B cell (primary cell): ENCODE data around the gene GPC5. TPM values are rescaled to one million over a fixed set of nuclear protein-coding genes. Genes with fewer than 3 reads are reported as not detected.

Source experiments
- ATAC-seq: fragments of 200-7000 bp; cut with Tn5 transposase; one replicate; pipeline ENCODE4 v1.10.0; 2021; ENCODE audit warnings: low read depth, mild to moderate bottlenecking, moderate number of reproducible peaks, moderate library complexity
- CTCF ChIA-PET: fragments of 350-600 bp; sonication (Branson Sonifier 250); formaldehyde crosslinking; loops from one replicate; lab custom pipeline; 2021; ENCODE audit warnings: antibody characterized with exemption, inconsistent platforms; lab: Charles Lee
- POLR2A ChIA-PET: fragments of 350-600 bp; sonication (Branson Sonifier 250); formaldehyde crosslinking; loops from one replicate; lab custom pipeline; 2021; ENCODE audit warnings: antibody characterized with exemption; lab: Charles Lee
- DNase-seq: peaks from one replicate; pipeline ENCODE4 v3.0.0; 2013
- H2AFZ ChIP-seq: 2 replicates; pipeline ENCODE4 v1.6.1; 2012; ENCODE audit warnings: mild to moderate bottlenecking, low read depth, low read length; ENCODE audit not compliant: insufficient read depth, poor library complexity, severe bottlenecking
- H3K27ac ChIP-seq, 2 donors: 1 replicate in 1 of 2; 2 replicates in 1 of 2; pipeline ENCODE4 v1.5.1; 2012 to 2013; ENCODE audit warnings: low read length in 2 of 2, mild to moderate bottlenecking in 2 of 2, moderate library complexity in 1 of 2
- H3K27me3 ChIP-seq, 4 experiments: fragments of 200-600 bp in 1 of 4; sonication (generic) in 1 of 4; replicated peaks in 1 of 4; 1 replicate in 2 of 4; 2 replicates in 2 of 4; pipeline versions ENCODE4 v1.6.1 to v1.7.0; 2013 to 2016; ENCODE audit warnings: low read length in 3 of 4, mild to moderate bottlenecking in 2 of 4, mixed read lengths in 1 of 4, moderate library complexity in 1 of 4; ENCODE audit not compliant: insufficient read depth in 4 of 4, control insufficient read depth in 3 of 4; ENCODE audit errors: control extremely low read depth in 1 of 4
- H3K36me3 ChIP-seq, 2 experiments: replicated peaks in 1 of 2; 1 replicate in 1 of 2; 2 replicates in 1 of 2; pipeline versions ENCODE4 v1.6.1 to v1.7.1; 2013; ENCODE audit warnings: low read length in 1 of 2; ENCODE audit not compliant: insufficient read depth in 2 of 2, control insufficient read depth in 1 of 2; ENCODE audit errors: control extremely low read depth in 1 of 2, extremely low read depth in 1 of 2
- H3K4me1 ChIP-seq, 2 donors: fragments of 200-600 bp in 1 of 2; sonication (generic) in 1 of 2; 1 replicate in 1 of 2; 2 replicates in 1 of 2; pipeline versions ENCODE4 v1.5.1 to v1.6.1; 2013 to 2017; ENCODE audit warnings: low read length in 2 of 2; ENCODE audit not compliant: control insufficient read depth in 2 of 2, insufficient read depth in 2 of 2
- H3K4me2 ChIP-seq: replicated peaks from 2 replicates; pipeline ENCODE3; 2012; ENCODE audit warnings: mild to moderate bottlenecking, low read depth, low read length; ENCODE audit not compliant: poor library complexity, severe bottlenecking
- H3K4me3 ChIP-seq, 5 experiments: fragments of 200-600 bp in 1 of 5; sonication (generic) in 1 of 5; 1 replicate in 3 of 5; 2 replicates in 2 of 5; pipeline versions ENCODE4 v1.5.1 to v1.7.0; 2011 to 2016; ENCODE audit warnings: low read length in 4 of 5, mild to moderate bottlenecking in 4 of 5, low read depth in 2 of 5, control low read depth in 1 of 5, moderate library complexity in 1 of 5; ENCODE audit not compliant: insufficient read depth in 1 of 5; ENCODE audit errors: control extremely low read depth in 1 of 5, extremely low read depth in 1 of 5
- H3K79me2 ChIP-seq: fragments of 200-600 bp; sonication (generic); one replicate; pipeline ENCODE4 v1.6.0; 2016; ENCODE audit warnings: low read length; ENCODE audit not compliant: control insufficient read depth, insufficient read depth
- H3K9ac ChIP-seq: fragments of 200-600 bp; sonication (generic); 2 replicates; pipeline ENCODE4 v1.6.1; 2017; ENCODE audit warnings: mild to moderate bottlenecking, low read length, moderate library complexity
- H3K9me3 ChIP-seq, 3 donors: one replicate each; pipeline versions ENCODE4 v1.6.1 to v1.7.1; 2013; ENCODE audit warnings: low read length in 2 of 3; ENCODE audit not compliant: control insufficient read depth in 2 of 3, insufficient read depth in 1 of 3; ENCODE audit errors: control extremely low read depth in 1 of 3
- H4K20me1 ChIP-seq: 2 replicates; pipeline ENCODE4 v1.6.0; 2012; ENCODE audit warnings: mild to moderate bottlenecking, low read length; ENCODE audit not compliant: insufficient read depth, control insufficient read depth, poor library complexity, severe bottlenecking
- H3K27ac Mint-ChIP-seq: one replicate; pipeline ENCODE4 v1.8.0; 2021; ENCODE audit warnings: mixed read lengths
- H3K27me3 Mint-ChIP-seq: one replicate; pipeline ENCODE4 v1.8.0; 2021; ENCODE audit warnings: mixed read lengths
- H3K4me1 Mint-ChIP-seq: one replicate; pipeline ENCODE4 v1.8.0; 2021; ENCODE audit warnings: mixed read lengths
- H3K4me3 Mint-ChIP-seq: one replicate; pipeline ENCODE4 v1.8.0; 2021; ENCODE audit warnings: mixed read lengths
- H3K9me3 Mint-ChIP-seq: one replicate; pipeline ENCODE4 v1.8.0; 2022; ENCODE audit warnings: mixed read lengths; ENCODE audit not compliant: insufficient read depth
- EZH2 ChIP-seq: IDR thresholded peaks from 2 replicates; pipeline ENCODE4 v1.6.1; 2012; ENCODE audit warnings: borderline replicate concordance, low read depth, mild to moderate bottlenecking, moderate library complexity, low read length; ENCODE audit not compliant: insufficient read depth, poor library complexity, severe bottlenecking
- WGBS: methylation state at CpG from one replicate; pipeline ENCODE4 v1.1.5; 2013; ENCODE audit warnings: missing lambda C conversion rate; ENCODE audit not compliant: insufficient coverage; 5-methylcytosine and 5-hydroxymethylcytosine counted together
- intact Hi-C: fragments of 100-400 bp; cut with micrococcal nuclease; formaldehyde crosslinking; loops from one replicate; pipeline ENCODE4 v1.10.0; 2022
- polyA plus RNA-seq: library from polyadenylated mRNA; depleted of rRNA; stranded (reverse); fragments of >200 nt; gene quantifications from 2 replicates; pipeline ENCODE4 v1.2.3, GENCODE V29; 2012
- total RNA-seq, 2 donors: library from RNA; stranded (reverse); fragments of 120-200 nt in 1 of 2; gene quantifications; 1 replicate in 1 of 2; 2 replicates in 1 of 2; pipeline versions ENCODE4 v1.2.3 to v1.2.4, GENCODE V29; 2013 to 2022
- TF ChIP-seq, protein P1 (sequence below): fragments of 200-600 bp; IDR thresholded peaks from one replicate; pipeline ENCODE4 v1.8.0; 2022; ENCODE audit warnings: antibody characterized with exemption, mild to moderate bottlenecking

Gene GPC5
- total and polyA plus RNA-seq, 2 donors (not counting 1 experiment from before 2014, with no cell fraction given): 0.15 to 0.30 TPM

DNA sequence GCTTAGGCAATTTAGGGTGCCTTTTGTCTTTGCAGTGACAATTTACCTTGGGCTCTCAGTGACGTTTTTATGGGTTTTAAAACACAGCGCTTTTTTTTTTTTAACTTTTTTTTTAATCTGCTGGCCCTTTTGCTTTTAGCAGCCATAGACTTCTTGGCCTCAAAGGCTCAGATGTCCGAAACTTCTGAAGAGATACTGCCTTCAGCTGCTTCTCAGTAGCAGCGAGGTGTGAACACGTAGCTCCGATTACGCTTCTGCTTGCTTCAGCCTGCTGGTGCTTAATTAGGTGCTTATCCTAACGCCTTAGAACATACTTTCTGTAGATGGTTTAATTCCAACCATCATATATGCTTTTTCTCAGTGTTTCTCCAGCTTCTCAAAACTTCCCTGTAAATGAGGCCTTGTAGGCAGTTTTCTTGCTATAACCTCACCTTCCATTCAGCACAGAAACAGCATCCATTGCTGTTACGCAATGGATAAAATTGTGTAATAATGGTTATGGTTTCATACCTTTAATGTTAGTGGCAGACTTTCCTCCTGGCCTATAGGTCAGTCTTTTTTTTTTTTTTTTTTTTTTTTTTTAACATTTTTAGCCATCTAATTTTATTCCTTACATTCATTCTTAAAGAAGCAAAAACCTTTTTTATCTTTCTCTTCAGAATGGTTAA lies 723.9 kb downstream of the GPC5 start:
- DNase-seq: no peak
- intact Hi-C loops: no loop called here
- Histone ChIP-seq H3K4me1 (no peaks in the 10 kb centered on the region), H2AFZ (no peak overlapping the region), H3K4me2 (no peak overlapping the region), H3K9ac (no peak overlapping the region), H3K4me3 (no peak overlapping the region), H3K27me3 (no peaks in the 10 kb centered on the region), H3K27ac (no peak overlapping the region), H3K36me3 (no peaks in the 10 kb centered on the region), H3K9me3 (no peaks in the 10 kb centered on the region), H4K20me1 (no peaks in the 10 kb centered on the region), H3K79me2 (no peaks in the 10 kb centered on the region)
- Mint-ChIP-seq H3K27me3 (no peaks in the 10 kb centered on the region), H3K9me3 (peaks cover 3% of the 10 kb centered on the region), H3K27ac (no peak overlapping the region), H3K4me1 (no peaks in the 10 kb centered on the region), H3K4me3 (no peak overlapping the region)
- WGBS: 68% methylated on average over 3 of the region's 9 CpGs
- ATAC-seq: no peak
- TF ChIP-seq EZH2: no peak
- TF ChIP-seq, protein P1, sequence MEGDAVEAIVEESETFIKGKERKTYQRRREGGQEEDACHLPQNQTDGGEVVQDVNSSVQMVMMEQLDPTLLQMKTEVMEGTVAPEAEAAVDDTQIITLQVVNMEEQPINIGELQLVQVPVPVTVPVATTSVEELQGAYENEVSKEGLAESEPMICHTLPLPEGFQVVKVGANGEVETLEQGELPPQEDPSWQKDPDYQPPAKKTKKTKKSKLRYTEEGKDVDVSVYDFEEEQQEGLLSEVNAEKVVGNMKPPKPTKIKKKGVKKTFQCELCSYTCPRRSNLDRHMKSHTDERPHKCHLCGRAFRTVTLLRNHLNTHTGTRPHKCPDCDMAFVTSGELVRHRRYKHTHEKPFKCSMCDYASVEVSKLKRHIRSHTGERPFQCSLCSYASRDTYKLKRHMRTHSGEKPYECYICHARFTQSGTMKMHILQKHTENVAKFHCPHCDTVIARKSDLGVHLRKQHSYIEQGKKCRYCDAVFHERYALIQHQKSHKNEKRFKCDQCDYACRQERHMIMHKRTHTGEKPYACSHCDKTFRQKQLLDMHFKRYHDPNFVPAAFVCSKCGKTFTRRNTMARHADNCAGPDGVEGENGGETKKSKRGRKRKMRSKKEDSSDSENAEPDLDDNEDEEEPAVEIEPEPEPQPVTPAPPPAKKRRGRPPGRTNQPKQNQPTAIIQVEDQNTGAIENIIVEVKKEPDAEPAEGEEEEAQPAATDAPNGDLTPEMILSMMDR: no peak
- ChIA-PET POLR2A (no interaction called here), CTCF (no interaction called here)

DNA sequence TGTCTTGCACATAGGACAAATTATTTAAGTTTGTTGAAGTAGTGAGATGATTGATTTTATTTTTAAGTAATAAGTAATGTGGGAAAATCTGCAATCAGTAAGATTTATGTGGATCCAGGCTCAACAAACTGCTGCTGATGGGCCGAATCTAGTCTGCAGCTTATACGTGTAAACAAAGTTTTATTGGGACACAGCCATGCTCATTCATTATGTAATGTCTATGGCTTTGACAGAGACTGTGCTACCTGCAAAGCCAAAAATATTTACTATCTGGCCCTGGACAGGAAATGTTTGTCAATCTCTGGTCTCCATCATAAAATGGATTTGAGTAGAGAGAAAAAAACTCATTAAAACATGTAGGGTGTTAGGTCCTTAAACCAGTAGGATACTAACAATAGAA lies 728.0 kb downstream of the GPC5 start:
- intact Hi-C loops: no loop called here
- Mint-ChIP-seq H3K27ac (no peak overlapping the region), H3K9me3 (peaks cover 3% of the 10 kb centered on the region), H3K27me3 (no peaks in the 10 kb centered on the region), H3K4me1 (no peaks in the 10 kb centered on the region), H3K4me3 (no peak overlapping the region)
- H2AFZ ChIP-seq: no peak overlapping the region
- POLR2A ChIA-PET: no interaction called here
- H3K4me2 ChIP-seq: no peak overlapping the region
- H3K27ac ChIP-seq: no peak overlapping the region
- no peaks in the 10 kb centered on the region for H4K20me1 ChIP-seq
- no peak overlapping the region for H3K9ac ChIP-seq
- no peaks in the 10 kb centered on the region for H3K36me3 ChIP-seq
- no peaks in the 10 kb centered on the region for H3K79me2 ChIP-seq
- no peaks in the 10 kb centered on the region for H3K27me3 ChIP-seq
- CTCF ChIA-PET: no interaction called here
- H3K4me3 ChIP-seq: no peak overlapping the region
- ATAC-seq: no peak
- WGBS: 95% methylated on average over 2 of the region's 2 CpGs
- TF ChIP-seq, protein P1: no peak
- TF ChIP-seq EZH2: no peak
- H3K9me3 ChIP-seq: no peaks in the 10 kb centered on the region
- no peaks in the 10 kb centered on the region for H3K4me1 ChIP-seq
- no peak for DNase-seq
